ENCODE results near the gene SPNS2. TPM values are rescaled to one million over a fixed set of nuclear protein-coding genes. Genes with fewer than 3 reads are reported as not detected.

Gene SPNS2
- total RNA-seq, 1 experiment from 2014 or later, result 2.6 TPM

GRCh38 chr17:4572131-4572530, 73.5 kb downstream of the SPNS2 start:
- no peaks in the 10 kb centered on the region for H3K36me3 ChIP-seq (ENCODE audit: low read depth, low read length)
- ChIA-PET POLR2A (ENCODE audit: unreplicated experiment) (no interaction called here), CTCF (no interaction called here)
- H2AFZ ChIP-seq (ENCODE audit: low read length), result no peak overlapping the region
- H3K4me2 ChIP-seq (ENCODE audit: low read length), result no peak overlapping the region
- no peak for ATAC-seq
- no peaks in the 10 kb centered on the region for H3K4me1 ChIP-seq (ENCODE audit: insufficient read depth, low read length)
- no peak for DNase-seq
- no peaks in the 10 kb centered on the region for H3K9me2 ChIP-seq (replicated peaks; ENCODE audit: low read length)
- H3K27ac ChIP-seq (ENCODE audit: low read length), result no peak overlapping the region
- peaks cover 4% of the 10 kb centered on the region; the same call in 1 of the 2 replicates for H3K27me3 ChIP-seq (ENCODE audit: low read length)
- intact Hi-C loops (cut with micrococcal nuclease), result no loop called here
- H3K9me3 ChIP-seq (ENCODE audit: low read length), result no peaks in the 10 kb centered on the region
- TF ChIP-seq EZH2 (IDR thresholded peaks at IDR 0.05; ENCODE audit: low read length, unreplicated experiment), result no peak
- TF ChIP-seq EZH2phosphoT487 (IDR thresholded peaks at IDR 0.05; ENCODE audit: borderline replicate concordance, low read length), result no peak
- TF ChIP-seq CTCF (conservative IDR thresholded peaks at IDR 0.05; ENCODE audit: low read depth, low read length), result no peak
- H4K20me1 ChIP-seq (ENCODE audit: low read length), result no peaks in the 10 kb centered on the region
- H3K4me3 ChIP-seq (ENCODE audit: low read length), result no peak overlapping the region
- BruUV-seq (replicated peaks), result no TSS peak
- no peaks in the 10 kb centered on the region for H3K79me2 ChIP-seq (ENCODE audit: low read length)
- H3F3A ChIP-seq (ENCODE audit: low read length, unreplicated experiment), result no peaks in the 10 kb centered on the region
- H3K9ac ChIP-seq (ENCODE audit: low read length), result no peak overlapping the region

- intact Hi-C loops (cut with micrococcal nuclease), result no loop called here
- no peak overlapping the region for H3K27ac ChIP-seq (ENCODE audit: low read length)
- H3K9me3 ChIP-seq (ENCODE audit: low read length), result no peaks in the 10 kb centered on the region
- no peak overlapping the region for H3K4me2 ChIP-seq (ENCODE audit: low read length)
- H3K79me2 ChIP-seq (ENCODE audit: low read length), result no peaks in the 10 kb centered on the region
- H3K9ac ChIP-seq (ENCODE audit: low read length), result no peak overlapping the region
- H3F3A ChIP-seq (ENCODE audit: low read length, unreplicated experiment), result no peaks in the 10 kb centered on the region
- no peaks in the 10 kb centered on the region for H4K20me1 ChIP-seq (ENCODE audit: low read length)
- peaks cover 4% of the 10 kb centered on the region; the same call in 1 of the 2 replicates for H3K27me3 ChIP-seq (ENCODE audit: low read length)
- TF ChIP-seq EZH2phosphoT487 (IDR thresholded peaks at IDR 0.05; ENCODE audit: borderline replicate concordance, low read length), result no peak
- no peak for TF ChIP-seq EZH2 (IDR thresholded peaks at IDR 0.05; ENCODE audit: low read length, unreplicated experiment)
- ATAC-seq, result no peak
- no peak overlapping the region for H2AFZ ChIP-seq (ENCODE audit: low read length)
- CTCF ChIA-PET, result no interaction called here
- H3K36me3 ChIP-seq (ENCODE audit: low read depth, low read length), result no peaks in the 10 kb centered on the region
- POLR2A ChIA-PET (ENCODE audit: unreplicated experiment), result no interaction called here
- DNase-seq, result no peak
- no peak overlapping the region for H3K4me3 ChIP-seq (ENCODE audit: low read length)
- H3K4me1 ChIP-seq (ENCODE audit: insufficient read depth, low read length), result no peaks in the 10 kb centered on the region
- no peaks in the 10 kb centered on the region for H3K9me2 ChIP-seq (replicated peaks; ENCODE audit: low read length)
- no TSS peak for BruUV-seq (replicated peaks)
Measured at GRCh38 chr17:4573115-4573514, 74.4 kb downstream of the SPNS2 start.

DNA sequence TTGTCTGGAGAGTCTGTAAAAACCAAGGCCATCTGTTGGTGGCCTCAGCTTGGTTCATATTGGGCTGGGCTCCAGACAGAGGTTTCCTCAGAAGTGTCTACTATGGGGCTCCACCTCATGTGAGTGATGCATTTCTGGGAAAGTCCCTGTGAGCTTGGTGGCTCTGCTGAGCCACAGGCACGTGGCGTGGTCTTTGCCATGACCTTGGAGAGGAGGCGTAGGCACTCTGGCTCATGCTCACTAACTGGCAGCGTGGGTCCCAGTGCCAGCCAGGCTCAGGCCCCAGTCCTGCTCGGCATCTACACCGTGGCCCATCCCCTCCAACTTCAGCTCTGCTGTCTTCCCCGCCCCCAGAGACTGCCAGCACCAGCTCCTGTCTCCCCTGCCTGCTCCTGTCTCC, 75.0 kb downstream of the SPNS2 start:
- Histone ChIP-seq H4K20me1 (ENCODE audit: low read length) (no peaks in the 10 kb centered on the region), H3K9me3 (ENCODE audit: low read length) (no peaks in the 10 kb centered on the region), H3K79me2 (ENCODE audit: low read length) (no peaks in the 10 kb centered on the region), H2AFZ (ENCODE audit: low read length) (no peak overlapping the region), H3K4me1 (ENCODE audit: insufficient read depth, low read length) (no peaks in the 10 kb centered on the region), H3K27me3 (ENCODE audit: low read length) (peaks cover 4% of the 10 kb centered on the region; the same call in 1 of the 2 replicates), H3K4me3 (ENCODE audit: low read length) (no peak overlapping the region), H3K9ac (ENCODE audit: low read length) (no peak overlapping the region), H3F3A (ENCODE audit: low read length, unreplicated experiment) (no peaks in the 10 kb centered on the region), H3K9me2 (replicated peaks; ENCODE audit: low read length) (no peaks in the 10 kb centered on the region), H3K4me2 (ENCODE audit: low read length) (no peak overlapping the region), H3K36me3 (ENCODE audit: low read depth, low read length) (no peaks in the 10 kb centered on the region), H3K27ac (ENCODE audit: low read length) (no peak overlapping the region)
- DNase-seq (no peak), ATAC-seq (no peak)
- TF ChIP-seq EZH2phosphoT487 (IDR thresholded peaks at IDR 0.05; ENCODE audit: borderline replicate concordance, low read length) (no peak), CTCF (conservative IDR thresholded peaks at IDR 0.05; ENCODE audit: low read depth, low read length) (no peak), EZH2 (IDR thresholded peaks at IDR 0.05; ENCODE audit: low read length, unreplicated experiment) (no peak)
- CTCF ChIA-PET, result no interaction called here
- intact Hi-C loops (cut with micrococcal nuclease), result no loop called here
- no TSS peak for BruUV-seq (replicated peaks)
- POLR2A ChIA-PET (ENCODE audit: unreplicated experiment), result no interaction called here
